Neural cell (in vitro differentiated cells): ENCODE results near the gene LDLRAD3. TPM values are rescaled to one million over a fixed set of nuclear protein-coding genes. Genes with fewer than 3 reads are reported as not detected.

Experiments used
- H2AFZ ChIP-seq: fragments of 200-600, 300-800 bp; sonication (generic), shearing (Covaris generic); 2 replicates; pipeline ENCODE4 v1.6.0; 2014; ENCODE audit warnings: low read depth, mild to moderate bottlenecking, antibody characterized with exemption, low read length, moderate library complexity
- H3F3A ChIP-seq: fragments of 200-600 bp; shearing (Covaris generic); 2 replicates; pipeline ENCODE4 v1.6.1; 2016; ENCODE audit warnings: mild to moderate bottlenecking, moderate library complexity, mixed read lengths, antibody characterized with exemption, low read length; ENCODE audit not compliant: insufficient read depth, poor library complexity, severe bottlenecking
- H3K27ac ChIP-seq: fragments of 200-600, 300-800 bp; sonication (generic), shearing (Covaris generic); 2 replicates; pipeline ENCODE4 v1.5.1; 2014; ENCODE audit warnings: mild to moderate bottlenecking, low read length, moderate library complexity
- H3K27me3 ChIP-seq: fragments of 300-800, 200-600 bp; sonication (generic), shearing (Covaris generic); 2 replicates; pipeline ENCODE4 v1.6.0; 2014; ENCODE audit warnings: mild to moderate bottlenecking, low read depth, low read length, moderate library complexity; ENCODE audit not compliant: insufficient read depth
- H3K36me3 ChIP-seq: fragments of 300-800, 200-600 bp; sonication (generic), shearing (Covaris generic); 2 replicates; pipeline ENCODE4 v1.5.1; 2014; ENCODE audit warnings: mild to moderate bottlenecking, antibody characterized with exemption, low read length, moderate library complexity; ENCODE audit not compliant: insufficient read depth
- H3K4me2 ChIP-seq: fragments of 300-800, 200-600 bp; sonication (generic), shearing (Covaris generic); 2 replicates; pipeline ENCODE4 v1.6.0; 2014; ENCODE audit warnings: mild to moderate bottlenecking, low read length
- H3K4me3 ChIP-seq: fragments of 300-800, 200-600 bp; sonication (generic), shearing (Covaris generic); 2 replicates; pipeline ENCODE4 v1.5.1; 2014; ENCODE audit warnings: mild to moderate bottlenecking, low read length, moderate library complexity
- H3K79me2 ChIP-seq: fragments of 200-600 bp; shearing (Covaris generic); replicated peaks from 2 replicates; pipeline ENCODE4 v1.6.0; 2014; ENCODE audit warnings: mild to moderate bottlenecking, low read length, moderate library complexity; ENCODE audit not compliant: insufficient read depth
- H3K9ac ChIP-seq: fragments of 300-800, 200-600 bp; sonication (generic), shearing (Covaris generic); 2 replicates; pipeline ENCODE4 v1.6.1; 2016; ENCODE audit warnings: mild to moderate bottlenecking, low read length, mixed read lengths
- H3K9me2 ChIP-seq: fragments of 200-600 bp; shearing (Covaris generic); 2 replicates; pipeline ENCODE4 v1.6.1; 2016; ENCODE audit warnings: mild to moderate bottlenecking, low read length, mixed read lengths; ENCODE audit not compliant: insufficient read depth
- H3K9me3 ChIP-seq: fragments of 200-600, 300-800 bp; sonication (generic), shearing (Covaris generic); 2 replicates; pipeline ENCODE4 v1.6.1; 2016; ENCODE audit warnings: mild to moderate bottlenecking, mixed run types, low read length, moderate library complexity, mixed read lengths
- H4K20me1 ChIP-seq: fragments of 200-600 bp; shearing (Covaris generic); 2 replicates; pipeline ENCODE4 v1.6.1; 2016; ENCODE audit warnings: mild to moderate bottlenecking, mixed run types; ENCODE audit not compliant: insufficient read depth
- CTCF ChIP-seq: fragments of 450-650 bp; IDR thresholded peaks from 2 replicates; pipeline ENCODE4 v1.5.1; 2014; ENCODE audit warnings: antibody characterized with exemption, mild to moderate bottlenecking, moderate library complexity; ENCODE audit not compliant: poor library complexity, severe bottlenecking
- EP300 ChIP-seq: fragments of 450-650 bp; conservative IDR thresholded peaks from 2 replicates; pipeline ENCODE4 v1.6.1; 2014; ENCODE audit warnings: antibody characterized with exemption, mild to moderate bottlenecking, moderate library complexity; ENCODE audit not compliant: poor library complexity, severe bottlenecking
- EZH2 ChIP-seq: fragments of 200-600, 300-800 bp; shearing (Covaris generic), sonication (generic); IDR thresholded peaks from 2 replicates; pipeline ENCODE4 v1.6.1; 2014; ENCODE audit warnings: antibody characterized with exemption, low read length, borderline replicate concordance, mild to moderate bottlenecking; ENCODE audit not compliant: insufficient read depth, poor library complexity, severe bottlenecking
- MXI1 ChIP-seq: fragments of 450-650 bp; conservative IDR thresholded peaks from 2 replicates; pipeline ENCODE4 v1.6.1; 2014; ENCODE audit warnings: antibody characterized with exemption, mild to moderate bottlenecking; ENCODE audit not compliant: poor library complexity, severe bottlenecking
- POLR2AphosphoS5 ChIP-seq: IDR thresholded peaks from 2 replicates; pipeline ENCODE4 v1.6.1; 2012
- RAD21 ChIP-seq: fragments of 450-650 bp; conservative IDR thresholded peaks from 2 replicates; pipeline ENCODE4 v1.6.1; 2014; ENCODE audit warnings: antibody characterized with exemption, mild to moderate bottlenecking, moderate library complexity
- REST ChIP-seq: IDR thresholded peaks from 2 replicates; pipeline ENCODE4 v1.6.1; 2012; ENCODE audit warnings: borderline replicate concordance
- SMC3 ChIP-seq: fragments of 450-650 bp; conservative IDR thresholded peaks from 2 replicates; pipeline ENCODE4 v1.6.1; 2014; ENCODE audit warnings: antibody characterized with exemption, mild to moderate bottlenecking, moderate library complexity; ENCODE audit not compliant: poor library complexity
- TAF1 ChIP-seq: IDR thresholded peaks from 2 replicates; pipeline ENCODE4 v1.6.1; 2012; ENCODE audit warnings: low read depth
- polyA plus RNA-seq: library from polyadenylated mRNA; depleted of rRNA; stranded (reverse); fragments of >200 nt; gene quantifications from 2 replicates; pipeline ENCODE4 v1.2.3, GENCODE V29; 2014

Gene LDLRAD3
- polyA plus RNA-seq, 1 donor from 2014 or later: 3.5 TPM

GRCh38 chr11:36035454-36035853, 91.6 kb downstream of the LDLRAD3 start:
- no peak overlapping the region for H3K4me3 ChIP-seq
- no peak overlapping the region for H3K9ac ChIP-seq
- no peaks in the 10 kb centered on the region for H3K79me2 ChIP-seq
- H3K9me2 ChIP-seq: no peaks in the 10 kb centered on the region
- no peaks in the 10 kb centered on the region for H3K27me3 ChIP-seq
- no peaks in the 10 kb centered on the region for H4K20me1 ChIP-seq
- no peaks in the 10 kb centered on the region for H3F3A ChIP-seq
- no peaks in the 10 kb centered on the region for H3K36me3 ChIP-seq
- no peak overlapping the region for H3K4me2 ChIP-seq
- no peak overlapping the region for H2AFZ ChIP-seq
- H3K9me3 ChIP-seq: no peaks in the 10 kb centered on the region
- no peak overlapping the region for H3K27ac ChIP-seq
- no peak for TF ChIP-seq TAF1
- no peak for TF ChIP-seq SMC3
- TF ChIP-seq RAD21: no peak
- no peak for TF ChIP-seq EZH2

- no peak overlapping the region for H3K9ac ChIP-seq
- H4K20me1 ChIP-seq: no peaks in the 10 kb centered on the region
- H3K27me3 ChIP-seq: no peaks in the 10 kb centered on the region
- no peaks in the 10 kb centered on the region for H3K79me2 ChIP-seq
- no peak overlapping the region for H2AFZ ChIP-seq
- H3K36me3 ChIP-seq: no peaks in the 10 kb centered on the region
- no peak overlapping the region for H3K27ac ChIP-seq
- TF ChIP-seq RAD21: no peak
- no peak for TF ChIP-seq CTCF
- TF ChIP-seq EP300: no peak
- TF ChIP-seq TAF1: no peak
- TF ChIP-seq REST: no peak
- TF ChIP-seq SMC3: no peak
- no peak for TF ChIP-seq EZH2
- no peak for TF ChIP-seq POLR2AphosphoS5
- no peak for TF ChIP-seq MXI1
- H3F3A ChIP-seq: no peaks in the 10 kb centered on the region
- no peaks in the 10 kb centered on the region for H3K9me2 ChIP-seq
- no peak overlapping the region for H3K4me3 ChIP-seq
- H3K4me2 ChIP-seq: no peak overlapping the region
- no peaks in the 10 kb centered on the region for H3K9me3 ChIP-seq
Measured at GRCh38 chr11:36035999-36036398, 92.1 kb downstream of the LDLRAD3 start.

- H3K27ac ChIP-seq: no peak overlapping the region
- H3K4me3 ChIP-seq: no peak overlapping the region
- H3K79me2 ChIP-seq: no peaks in the 10 kb centered on the region
- H3K9me2 ChIP-seq: no peaks in the 10 kb centered on the region
- no peaks in the 10 kb centered on the region for H3F3A ChIP-seq
- no peaks in the 10 kb centered on the region for H3K9me3 ChIP-seq
- no peak overlapping the region for H3K4me2 ChIP-seq
- H2AFZ ChIP-seq: no peak overlapping the region
- H4K20me1 ChIP-seq: no peaks in the 10 kb centered on the region
- no peaks in the 10 kb centered on the region for H3K36me3 ChIP-seq
- no peaks in the 10 kb centered on the region for H3K27me3 ChIP-seq
- TF ChIP-seq REST: no peak
- no peak for TF ChIP-seq MXI1
- no peak for TF ChIP-seq EP300
- no peak for TF ChIP-seq TAF1
- no peak for TF ChIP-seq EZH2
- TF ChIP-seq CTCF: no peak
- TF ChIP-seq RAD21: no peak
- no peak for TF ChIP-seq POLR2AphosphoS5
- TF ChIP-seq SMC3: no peak
- H3K9ac ChIP-seq: no peak overlapping the region
Measured at GRCh38 chr11:36037031-36037430, 93.2 kb downstream of the LDLRAD3 start.
